Esophagus (tissue), 2 donors: ENCODE measurements around the gene PHETA1. TPM values are rescaled to one million over a fixed set of nuclear protein-coding genes. Genes with fewer than 3 reads are reported as not detected.

Experiments
- H3K27ac ChIP-seq, 2 donors: one replicate each; pipeline ENCODE4 v1.5.1; 2013; ENCODE audit warnings: low read depth in 2 of 2, mild to moderate bottlenecking in 2 of 2, inconsistent platforms in 1 of 2, low read length in 1 of 2, moderate library complexity in 1 of 2
- H3K27me3 ChIP-seq, 2 donors: one replicate each; pipeline ENCODE4 v1.6.1; 2013; ENCODE audit warnings: low read length in 2 of 2, control low read depth in 1 of 2, mild to moderate bottlenecking in 1 of 2; ENCODE audit not compliant: insufficient read depth in 2 of 2, control insufficient read depth in 1 of 2
- H3K36me3 ChIP-seq, 2 donors: one replicate each; pipeline ENCODE4 v1.6.1; 2013; ENCODE audit warnings: low read length in 1 of 2; ENCODE audit not compliant: control insufficient read depth in 2 of 2, insufficient read depth in 2 of 2
- H3K4me1 ChIP-seq, 2 donors: one replicate each; pipeline ENCODE4 v1.6.1; 2013; ENCODE audit warnings: low read length in 1 of 2; ENCODE audit not compliant: control insufficient read depth in 2 of 2, insufficient read depth in 2 of 2
- H3K4me3 ChIP-seq, 2 donors: one replicate each; pipeline ENCODE4 v1.5.1; 2013; ENCODE audit warnings: low read length in 2 of 2, mild to moderate bottlenecking in 2 of 2, low read depth in 1 of 2, moderate library complexity in 1 of 2
- H3K9me3 ChIP-seq, 2 donors: one replicate each; pipeline ENCODE4 v1.6.1; 2013; ENCODE audit warnings: mild to moderate bottlenecking in 2 of 2, low read depth in 1 of 2, low read length in 1 of 2, moderate library complexity in 1 of 2; ENCODE audit not compliant: control insufficient read depth in 2 of 2, insufficient read depth in 1 of 2
- WGBS, 2 donors: extraction: QIAGEN DNeasy Blood & Tissue Kit; methylation state at CpG; one replicate each; pipeline ENCODE4 v1.1.7; 2013; 5-methylcytosine and 5-hydroxymethylcytosine counted together
- polyA plus RNA-seq, 2 donors: library from polyadenylated mRNA; stranded (reverse); fragments of 200-250 nt; gene quantifications; one replicate each; pipeline ENCODE4 v1.2.3, GENCODE V29; 2013
- donor health status: healthy with polysubstance abuse.
- donor health status: Bipolar disorder and iron deficiency.

The PHETA1 gene
- polyA plus RNA-seq, 2 donors, result 9.0 to 10.0 TPM

DNA sequence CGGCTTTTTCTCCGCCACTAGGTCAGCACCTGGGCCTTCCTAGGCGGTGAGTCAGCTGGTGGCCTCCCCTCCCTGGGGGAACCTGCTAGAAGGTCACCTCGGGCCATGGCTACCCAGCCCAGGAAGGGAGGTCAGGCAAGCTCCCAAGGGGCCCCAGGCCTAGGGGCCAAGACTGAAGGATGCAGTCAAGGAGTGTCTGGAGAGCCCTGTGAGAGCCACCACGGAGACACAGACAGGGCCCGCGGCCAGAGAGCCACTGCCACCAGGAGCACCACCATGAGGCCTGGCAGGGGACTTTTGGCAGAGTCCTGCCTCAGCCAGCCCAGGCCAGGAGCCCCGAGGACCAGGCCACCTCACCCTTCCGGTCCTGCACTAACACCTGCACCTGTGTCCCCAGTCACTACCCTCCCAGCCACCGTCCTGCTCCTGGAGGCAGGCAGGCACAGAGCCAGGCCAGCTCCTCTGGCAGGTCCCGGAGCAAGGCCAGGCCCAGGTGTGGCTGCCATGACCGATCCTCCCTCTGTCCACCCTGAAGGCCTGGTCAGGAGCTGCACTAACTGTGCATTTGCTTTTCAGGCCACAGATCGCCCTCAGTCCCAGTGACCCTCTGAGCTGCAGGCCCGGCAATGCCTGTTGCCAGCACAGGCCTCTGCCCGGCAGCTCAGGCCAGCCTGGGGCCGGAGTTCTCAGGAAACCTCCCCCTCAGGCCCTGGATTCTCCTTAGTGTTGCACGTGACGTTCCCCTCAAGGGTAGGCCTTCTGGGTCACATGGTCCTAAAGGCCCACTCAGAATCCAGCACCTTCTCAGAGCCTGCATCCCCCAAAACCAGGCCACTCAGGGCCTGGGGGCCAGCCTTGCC, 6.9 kb downstream of the PHETA1 start:
- H3K27ac ChIP-seq, result no peak overlapping the region
- WGBS, 2 donors, result 77% methylated on average over 18 of the region's 18 CpGs

DNA sequence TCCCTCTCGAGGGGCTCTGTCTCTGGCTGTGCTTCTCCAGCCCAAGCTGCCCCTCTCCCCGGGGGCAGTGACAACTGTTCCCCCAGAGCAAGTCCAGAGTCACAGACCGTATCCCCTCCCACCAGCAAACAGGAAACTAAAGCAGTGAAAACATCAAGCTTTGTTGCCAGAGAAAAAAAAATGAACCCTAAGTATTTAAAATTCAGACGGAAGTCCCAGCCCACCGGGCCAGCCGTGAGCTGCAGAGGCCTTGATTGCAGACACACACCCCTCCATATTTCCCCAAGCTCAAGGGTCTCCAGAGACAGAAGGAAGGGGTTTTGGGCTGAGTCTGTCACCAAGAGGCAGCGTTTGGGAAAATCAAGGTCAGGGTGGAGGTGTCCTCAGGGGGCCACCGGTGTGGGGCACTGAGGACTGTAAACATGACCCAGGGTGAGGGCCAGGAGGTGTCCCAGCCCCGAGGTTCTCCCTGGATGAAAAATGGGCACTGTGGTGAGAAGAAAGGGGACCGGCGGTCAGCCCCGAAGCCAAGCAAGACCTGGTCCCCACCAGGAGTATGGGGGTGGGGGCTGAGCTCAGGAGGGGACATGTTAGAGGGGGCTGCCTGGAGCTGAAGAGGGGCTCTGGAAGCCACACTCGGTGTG, 7.7 kb downstream of the PHETA1 start:
- Histone ChIP-seq H3K4me1 (no peaks in the 10 kb centered on the region), H3K27ac (no peak overlapping the region), H3K9me3 (peaks cover 0 to 3% of the 10 kb centered on the region in 2 donors), H3K4me3 (no peak overlapping the region), H3K36me3 (peaks cover 0 to 24% of the 10 kb centered on the region in 2 donors), H3K27me3 (no peaks in the 10 kb centered on the region)
- WGBS, 2 donors, result 62 to 63% methylated on average over 13 of the region's 13 CpGs

More for the DNA sequence above, 6.9 kb downstream of the PHETA1 start:
- H3K9me3 ChIP-seq, result peaks cover 0 to 3% of the 10 kb centered on the region in 2 donors
- no peaks in the 10 kb centered on the region for H3K27me3 ChIP-seq
- peaks cover 0 to 24% of the 10 kb centered on the region in 2 donors for H3K36me3 ChIP-seq
- H3K4me1 ChIP-seq, result peaks cover 0 to under 1% of the 10 kb centered on the region in 2 donors
- H3K4me3 ChIP-seq, result no peak overlapping the region

DNA sequence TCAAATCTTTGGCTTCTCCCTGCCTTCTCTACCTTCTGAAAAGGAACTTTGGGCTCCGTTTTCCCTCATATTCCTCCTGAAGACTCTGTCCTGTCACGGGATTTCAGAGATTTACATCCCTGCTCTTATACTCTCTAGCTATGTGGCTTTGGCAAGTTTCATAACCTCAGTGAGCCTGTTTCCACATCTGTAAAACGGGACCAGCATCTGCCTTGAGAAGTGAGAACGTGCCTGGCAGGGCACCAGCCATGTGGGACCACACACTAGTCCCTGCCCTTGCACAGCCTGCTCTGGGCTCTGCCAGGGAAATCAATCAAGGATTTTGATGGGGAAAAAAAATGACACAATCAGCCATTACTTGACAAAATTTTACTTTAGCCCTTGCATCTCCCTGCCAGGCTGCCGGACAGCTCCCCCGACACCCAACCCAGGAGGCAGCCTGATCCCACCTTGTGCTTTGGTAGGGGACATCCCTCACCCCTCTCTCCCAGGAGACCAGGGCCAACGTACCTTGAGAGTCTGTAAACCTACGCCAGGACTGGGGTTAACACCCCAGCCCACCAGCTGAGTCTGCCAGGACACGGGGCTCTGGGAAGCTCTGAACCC, 8.5 kb downstream of the PHETA1 start:
- H3K27me3 ChIP-seq, result no peaks in the 10 kb centered on the region
- H3K4me1 ChIP-seq, result no peaks in the 10 kb centered on the region
- H3K4me3 ChIP-seq, result no peak overlapping the region
- H3K9me3 ChIP-seq, result peaks cover 0 to 3% of the 10 kb centered on the region in 2 donors
- WGBS, 2 donors, result 68 to 72% methylated on average over 9 of the region's 9 CpGs
- H3K27ac ChIP-seq, result no peak overlapping the region
- peaks cover 0 to 21% of the 10 kb centered on the region in 2 donors for H3K36me3 ChIP-seq

DNA sequence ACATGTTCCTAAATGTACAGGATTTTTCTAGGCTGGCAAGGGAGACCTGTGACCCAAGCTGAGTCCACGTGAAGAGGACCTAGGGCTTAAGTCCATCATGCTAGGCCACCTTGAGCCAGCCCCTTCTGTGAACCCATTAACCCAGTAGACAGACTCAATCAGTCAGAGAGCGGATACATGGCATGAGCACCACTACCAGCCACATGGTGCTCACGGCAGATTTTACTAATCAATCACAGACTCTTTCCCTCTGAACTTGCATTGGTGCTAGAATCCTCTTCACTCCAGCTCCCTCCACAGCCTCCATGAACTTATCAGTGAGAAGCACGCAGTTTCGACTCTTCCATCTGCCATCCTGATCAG, 9.0 kb downstream of the PHETA1 start:
- peaks cover 0 to 17% of the 10 kb centered on the region in 2 donors for H3K36me3 ChIP-seq
- 65% methylated on average over 5 of the region's 5 CpGs for WGBS, 2 donors
- H3K27me3 ChIP-seq, result no peaks in the 10 kb centered on the region
- no peaks in the 10 kb centered on the region for H3K4me1 ChIP-seq
- H3K27ac ChIP-seq, result no peak overlapping the region
- H3K9me3 ChIP-seq, result peaks cover 0 to 3% of the 10 kb centered on the region in 2 donors
- no peak overlapping the region for H3K4me3 ChIP-seq

DNA sequence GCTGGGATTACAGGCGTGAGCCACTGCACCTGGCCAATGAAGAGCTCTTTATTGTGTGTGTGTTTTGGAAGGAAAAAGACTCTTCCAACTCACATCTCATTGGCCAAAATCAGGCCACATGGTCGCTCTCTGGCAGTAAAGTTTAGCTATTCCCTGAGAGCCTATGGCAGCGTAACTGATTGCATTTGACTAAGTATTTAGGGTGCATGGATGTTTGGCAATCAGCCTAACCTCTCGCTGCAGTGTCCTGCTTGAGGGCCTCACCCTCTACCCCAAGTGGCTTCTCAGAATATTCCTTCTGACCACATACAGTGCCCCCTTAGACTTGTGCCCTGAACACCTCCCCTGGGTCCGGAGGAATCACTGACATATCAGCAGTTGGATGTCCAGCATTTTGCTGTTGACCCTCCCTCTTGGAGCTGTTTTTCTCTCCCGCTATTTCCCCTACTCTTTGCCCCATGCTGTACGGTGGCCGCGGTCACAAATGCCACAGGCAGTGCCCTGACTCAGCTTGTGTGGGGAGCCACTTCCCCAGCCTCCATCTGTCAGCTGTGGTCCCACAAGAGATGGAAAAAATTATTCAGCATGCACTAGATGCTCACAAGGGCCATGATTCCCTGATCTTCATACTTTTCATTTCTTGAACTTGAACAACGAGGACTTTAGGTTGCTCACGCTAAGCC, 9.5 kb downstream of the PHETA1 start:
- Histone ChIP-seq H3K9me3 (peaks cover 0 to 5% of the 10 kb centered on the region in 2 donors), H3K27me3 (no peaks in the 10 kb centered on the region), H3K4me1 (no peaks in the 10 kb centered on the region), H3K27ac (no peak overlapping the region), H3K4me3 (no peak overlapping the region), H3K36me3 (peaks cover 0 to 15% of the 10 kb centered on the region in 2 donors)
- WGBS, 2 donors, result 53 to 58% methylated on average over 11 of the region's 11 CpGs

DNA sequence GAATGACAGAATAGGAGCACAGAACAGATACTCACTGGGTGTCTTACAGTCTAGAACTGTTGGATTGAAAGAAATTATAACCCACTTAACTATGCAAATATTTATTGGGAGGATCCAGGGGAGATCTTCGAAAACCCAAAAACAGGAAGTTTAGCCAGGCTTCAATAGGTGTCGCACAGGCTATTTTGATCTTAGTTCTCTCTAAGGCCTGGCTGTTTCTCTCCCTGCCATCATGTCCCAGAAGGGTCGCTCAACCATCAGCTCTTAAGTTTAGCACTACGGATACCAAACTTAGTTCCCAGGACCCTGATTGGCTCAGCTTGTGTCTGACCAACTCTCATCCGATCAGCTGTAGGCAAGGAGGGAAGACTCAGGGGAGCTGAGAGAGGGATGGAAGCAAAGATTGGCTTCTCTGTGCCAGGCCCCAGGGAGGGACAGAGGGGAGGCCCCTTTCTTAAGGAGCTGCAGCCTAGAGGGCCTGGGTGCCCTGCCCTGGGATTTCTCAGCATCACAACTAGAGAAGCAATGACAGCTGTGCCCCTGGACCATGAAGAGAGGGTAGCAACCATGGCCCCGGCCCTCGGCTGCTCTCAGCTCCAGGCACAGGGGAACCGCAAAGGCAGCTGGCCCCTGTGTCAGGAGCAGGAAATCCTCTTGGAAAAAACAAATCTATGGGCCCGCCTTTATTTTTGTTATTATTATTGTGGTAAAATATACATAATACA, 13.5 kb downstream of the PHETA1 start:
- Histone ChIP-seq H3K36me3 (no peaks in the 10 kb centered on the region), H3K27me3 (no peaks in the 10 kb centered on the region), H3K27ac (no peak overlapping the region), H3K9me3 (peaks cover 0 to 3% of the 10 kb centered on the region in 2 donors), H3K4me3 (no peak overlapping the region), H3K4me1 (no peaks in the 10 kb centered on the region)
- WGBS, 2 donors, result 84% methylated on average over 9 of the region's 9 CpGs

DNA sequence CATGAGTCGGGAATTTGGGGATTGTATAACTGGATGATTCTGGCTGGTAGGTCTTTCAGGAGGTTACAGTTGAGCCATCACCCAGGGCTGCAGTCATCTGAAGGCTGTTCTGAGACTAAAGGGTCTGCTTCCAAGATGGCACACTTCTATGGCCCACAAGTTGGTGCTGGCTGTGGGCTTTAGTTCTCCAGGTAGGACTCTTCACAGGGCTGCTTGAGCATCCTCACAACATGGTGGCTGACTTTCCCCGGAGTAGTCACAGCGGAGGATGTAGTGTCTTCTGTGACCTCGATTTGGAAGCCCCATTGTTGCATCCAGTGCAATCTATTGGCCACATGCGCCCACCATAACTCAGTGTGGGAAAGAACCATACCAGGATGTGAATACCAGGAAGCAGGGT, 14.4 kb downstream of the PHETA1 start:
- H3K4me3 ChIP-seq, result no peak overlapping the region
- no peaks in the 10 kb centered on the region for H3K27me3 ChIP-seq
- H3K36me3 ChIP-seq, result no peaks in the 10 kb centered on the region
- H3K9me3 ChIP-seq, result peaks cover 0 to 3% of the 10 kb centered on the region in 2 donors
- 86 to 91% methylated on average over 5 of the region's 5 CpGs for WGBS, 2 donors
- H3K27ac ChIP-seq, result no peak overlapping the region
- no peaks in the 10 kb centered on the region for H3K4me1 ChIP-seq

DNA sequence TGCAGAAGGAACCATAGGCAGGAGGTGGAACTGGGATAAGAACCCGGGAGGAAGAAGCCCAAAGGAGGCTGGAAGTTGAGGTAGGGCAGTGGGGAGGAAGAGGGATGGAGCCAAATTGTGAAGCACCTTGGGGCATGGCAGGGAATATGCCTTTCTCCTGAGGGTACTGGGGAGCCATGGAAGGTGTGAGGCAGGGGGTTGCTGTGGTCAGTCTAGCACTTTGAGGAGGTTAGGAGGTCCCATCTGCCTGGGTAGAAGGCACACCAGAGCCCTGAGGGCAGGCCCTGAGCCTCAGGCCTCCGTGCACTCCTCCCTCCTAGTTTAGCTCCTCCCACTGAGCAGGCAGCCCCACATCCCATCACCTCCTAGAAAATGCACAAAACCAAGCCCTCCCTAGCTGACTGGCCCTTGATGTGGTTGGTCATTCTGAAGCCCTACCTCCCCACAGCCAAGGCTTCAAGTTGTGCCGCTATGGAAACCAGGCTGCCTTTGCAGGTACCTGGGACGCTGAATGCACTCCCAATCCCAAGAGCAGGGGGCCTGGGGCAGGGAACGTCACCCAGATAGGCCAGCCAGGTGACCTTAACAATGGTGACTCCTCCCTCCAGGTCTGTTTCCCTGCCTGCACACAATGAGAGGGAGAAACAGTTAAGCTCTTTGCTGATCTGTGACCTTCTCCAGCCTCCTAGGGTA, 15.1 kb downstream of the PHETA1 start:
- 63 to 82% methylated on average over 5 of the region's 5 CpGs for WGBS, 2 donors
- H3K27me3 ChIP-seq, result no peaks in the 10 kb centered on the region
- H3K9me3 ChIP-seq, result peaks cover 0 to 5% of the 10 kb centered on the region in 2 donors
- H3K36me3 ChIP-seq, result no peaks in the 10 kb centered on the region
- H3K4me1 ChIP-seq, result no peaks in the 10 kb centered on the region
- no peak overlapping the region for H3K4me3 ChIP-seq
- H3K27ac ChIP-seq, result no peak overlapping the region
